ENCODE data around the gene ABCA3. TPM values are rescaled to one million over a fixed set of nuclear protein-coding genes. Genes with fewer than 3 reads are reported as not detected.

ABCA3 gene
- polyA plus RNA-seq, 1 experiment: 3.8 TPM

- peaks cover 36% of the 10 kb centered on the region for H3K36me3 ChIP-seq (ENCODE audit: control insufficient read depth, insufficient read depth, low read length)
- CTCF ChIA-PET: no interaction called here
Observed at GRCh38 chr16:2233872-2234812, 106.4 kb downstream of the ABCA3 start.

DNA sequence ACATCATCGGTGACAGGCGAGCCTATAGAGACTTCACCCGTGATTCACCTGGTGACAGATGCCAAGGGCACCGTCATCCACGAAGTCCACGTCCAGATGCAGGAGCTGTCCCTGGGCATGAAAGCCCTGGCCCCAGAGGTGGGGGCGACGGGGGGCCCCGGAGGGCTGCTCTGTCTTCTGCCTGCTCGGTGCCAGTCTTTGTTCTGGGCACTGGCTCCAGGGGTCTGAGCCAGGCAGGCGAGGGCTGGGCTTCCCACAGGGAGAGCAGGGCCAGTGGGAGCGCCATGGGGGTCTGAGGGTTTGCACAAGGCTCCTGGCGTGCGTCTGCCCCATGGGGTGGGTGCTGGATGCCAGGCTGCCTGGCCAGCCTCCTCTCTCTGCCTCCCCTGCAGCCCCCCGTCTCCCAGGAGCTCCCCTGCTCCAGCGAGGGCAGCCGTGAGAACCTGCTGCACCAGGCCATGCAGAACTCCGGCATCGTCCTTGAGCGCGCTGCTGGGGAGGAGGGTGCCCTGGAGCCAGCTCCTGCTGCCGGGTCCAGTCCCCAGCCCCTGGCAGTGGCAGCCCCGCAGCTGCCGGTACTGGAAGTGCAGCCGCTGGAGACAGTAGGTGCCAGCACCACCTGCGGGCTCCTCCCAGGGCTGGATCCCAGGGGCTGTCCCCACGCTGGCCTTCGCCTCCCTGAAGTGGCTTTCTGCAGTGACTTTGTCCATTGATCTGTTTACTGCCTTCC is 107.3 kb downstream of the ABCA3 start:
- peaks cover 43% of the 10 kb centered on the region for H3K36me3 ChIP-seq (ENCODE audit: control insufficient read depth, insufficient read depth, low read length)
- CTCF ChIA-PET: no interaction called here
- TF ChIP-seq, protein P1, sequence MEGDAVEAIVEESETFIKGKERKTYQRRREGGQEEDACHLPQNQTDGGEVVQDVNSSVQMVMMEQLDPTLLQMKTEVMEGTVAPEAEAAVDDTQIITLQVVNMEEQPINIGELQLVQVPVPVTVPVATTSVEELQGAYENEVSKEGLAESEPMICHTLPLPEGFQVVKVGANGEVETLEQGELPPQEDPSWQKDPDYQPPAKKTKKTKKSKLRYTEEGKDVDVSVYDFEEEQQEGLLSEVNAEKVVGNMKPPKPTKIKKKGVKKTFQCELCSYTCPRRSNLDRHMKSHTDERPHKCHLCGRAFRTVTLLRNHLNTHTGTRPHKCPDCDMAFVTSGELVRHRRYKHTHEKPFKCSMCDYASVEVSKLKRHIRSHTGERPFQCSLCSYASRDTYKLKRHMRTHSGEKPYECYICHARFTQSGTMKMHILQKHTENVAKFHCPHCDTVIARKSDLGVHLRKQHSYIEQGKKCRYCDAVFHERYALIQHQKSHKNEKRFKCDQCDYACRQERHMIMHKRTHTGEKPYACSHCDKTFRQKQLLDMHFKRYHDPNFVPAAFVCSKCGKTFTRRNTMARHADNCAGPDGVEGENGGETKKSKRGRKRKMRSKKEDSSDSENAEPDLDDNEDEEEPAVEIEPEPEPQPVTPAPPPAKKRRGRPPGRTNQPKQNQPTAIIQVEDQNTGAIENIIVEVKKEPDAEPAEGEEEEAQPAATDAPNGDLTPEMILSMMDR (IDR thresholded peaks at IDR 0.05; ENCODE audit: insufficient read depth, low read depth, low read length): no peak
- H3K4me3 ChIP-seq (ENCODE audit: low read depth, low read length): no peak overlapping the region
- no peaks in the 10 kb centered on the region for H3K27me3 ChIP-seq (ENCODE audit: control insufficient read depth, insufficient read depth, low read length)
- no peak for DNase-seq (ENCODE audit: low read depth)
- POLR2A ChIA-PET: no interaction called here

More at GRCh38 chr16:2233872-2234812, 106.4 kb downstream of the ABCA3 start:
- POLR2A ChIA-PET: no interaction called here
- no peak for DNase-seq (ENCODE audit: low read depth)
- TF ChIP-seq, protein P1 (IDR thresholded peaks at IDR 0.05; ENCODE audit: insufficient read depth, low read depth, low read length): no peak
- no peaks in the 10 kb centered on the region for H3K27me3 ChIP-seq (ENCODE audit: control insufficient read depth, insufficient read depth, low read length)
- H3K4me3 ChIP-seq (ENCODE audit: low read depth, low read length): no peak overlapping the region

- TF ChIP-seq, protein P1 (IDR thresholded peaks at IDR 0.05; ENCODE audit: insufficient read depth, low read depth, low read length): no peak
- Histone ChIP-seq H3K27me3 (ENCODE audit: control insufficient read depth, insufficient read depth, low read length) (no peaks in the 10 kb centered on the region), H3K4me3 (ENCODE audit: low read depth, low read length) (no peak overlapping the region), H3K36me3 (ENCODE audit: control insufficient read depth, insufficient read depth, low read length) (peaks cover 44% of the 10 kb centered on the region)
- CTCF ChIA-PET: no interaction called here
- POLR2A ChIA-PET: no interaction called here
- no peak for DNase-seq (ENCODE audit: low read depth)
Observed at GRCh38 chr16:2232094-2232990, 108.2 kb downstream of the ABCA3 start.

- CTCF ChIA-PET: no interaction called here
- peaks cover 45% of the 10 kb centered on the region for H3K36me3 ChIP-seq (ENCODE audit: control insufficient read depth, insufficient read depth, low read length)
- TF ChIP-seq, protein P1 (IDR thresholded peaks at IDR 0.05; ENCODE audit: insufficient read depth, low read depth, low read length): no peak
- POLR2A ChIA-PET: no interaction called here
- no peak overlapping the region for H3K4me3 ChIP-seq (ENCODE audit: low read depth, low read length)
- no peak for DNase-seq (ENCODE audit: low read depth)
- no peaks in the 10 kb centered on the region for H3K27me3 ChIP-seq (ENCODE audit: control insufficient read depth, insufficient read depth, low read length)
Observed at GRCh38 chr16:2231016-2231931, 109.3 kb downstream of the ABCA3 start.
